Left cardiac atrium (tissue), 4 donors: Measurements from ENCODE around the gene VTN. TPM values are rescaled to one million over a fixed set of nuclear protein-coding genes. Genes with fewer than 3 reads are reported as not detected.

Experiments
- ATAC-seq, 2 donors: fragments of 200-7000 bp; cut with Tn5 transposase; one replicate each; pipeline ENCODE4 v1.9.1; 2020; ENCODE audit warnings: mild to moderate bottlenecking in 2 of 2, moderate library complexity in 2 of 2
- DNase-seq: peaks from one replicate; pipeline ENCODE4 v3.0.0-alpha.2; 2020
- intact Hi-C, 2 donors: fragments of 100-400 bp; cut with DNase I; formaldehyde crosslinking; loops; one replicate each; pipeline versions ENCODE4 v1.14.1 to v1.15.1; 2022 to 2023
- total RNA-seq, 2 donors: library from RNA; stranded (reverse); fragmentation: NEBNext Ultra II Directional; extraction: Animal tissue kit (Norgen Biotek cat#: 25700); gene quantifications; one replicate each; pipeline ENCODE4 v1.2.1, GENCODE V29; 2021
- donor health status: DM: no; HTN: yes; CAD: no.
- donor health status: DM: no; HTN: yes; CAD: no; lungs with severe emphysema.
- donor health status: DM: yes; HTN: yes; CAD: no.
- donor health status: Dilated cardiomyopathy.

Gene VTN
- total RNA-seq, 2 donors from 2014 or later, result 14.3 to 24.3 TPM

- DNase-seq, result no peak
- no peak for ATAC-seq
- intact Hi-C loops, result no loop called here
Measured at GRCh38 chr17:28397275-28397674, 27.2 kb upstream of the VTN start.

- DNase-seq, result no peak
- peak in 1 of 2 donors; percentile 41 for ATAC-seq
- intact Hi-C loops, result no loop called here
Measured at GRCh38 chr17:28396635-28397239, 26.6 kb upstream of the VTN start.

- ATAC-seq (no peak), DNase-seq (no peak)
- intact Hi-C loops, result no loop called here
Measured at GRCh38 chr17:28395968-28396367, 25.9 kb upstream of the VTN start.

GRCh38 chr17:28395426-28395825, 25.3 kb upstream of the VTN start:
- DNase-seq (no peak), ATAC-seq (no peak)
- intact Hi-C loops, result no loop called here

GRCh38 chr17:28394337-28395116, 24.4 kb upstream of the VTN start:
- ATAC-seq (no peak), DNase-seq (no peak)
- intact Hi-C loops, result no loop called here

- DNase-seq, result no peak
- intact Hi-C loops, result no loop called here
- no peak for ATAC-seq
Measured at GRCh38 chr17:28392491-28392890, 22.4 kb upstream of the VTN start.

- no peak for ATAC-seq
- intact Hi-C loops, result no loop called here
- DNase-seq, result no peak
Measured at GRCh38 chr17:28391401-28391800, 21.3 kb upstream of the VTN start.

- DNase-seq (no peak), ATAC-seq (no peak)
- intact Hi-C loops, result no loop called here
Measured at GRCh38 chr17:28390984-28391383, 20.9 kb upstream of the VTN start.

- ATAC-seq (no peak), DNase-seq (no peak)
- intact Hi-C loops, result no loop called here
Measured at GRCh38 chr17:28390563-28390962, 20.5 kb upstream of the VTN start.

- DNase-seq (no peak), ATAC-seq (no peak)
- intact Hi-C loops, result no loop called here
Measured at GRCh38 chr17:28390141-28390540, 20.0 kb upstream of the VTN start.

GRCh38 chr17:28388106-28388505, 18.0 kb upstream of the VTN start:
- intact Hi-C loops, result no loop called here
- ATAC-seq (no peak), DNase-seq (no peak)

GRCh38 chr17:28386391-28386790, 16.3 kb upstream of the VTN start:
- ATAC-seq (no peak), DNase-seq (no peak)
- intact Hi-C loops, result no loop called here

GRCh38 chr17:28385406-28385805, 15.3 kb upstream of the VTN start:
- DNase-seq (no peak), ATAC-seq (no peak)
- intact Hi-C loops, result no loop called here

GRCh38 chr17:28385037-28385400, 14.9 kb upstream of the VTN start:
- DNase-seq, result no peak
- intact Hi-C loops, result no loop called here
- ATAC-seq, result peak; percentile 41 to 46

- intact Hi-C loops, result no loop called here
- peak; percentile 69 for DNase-seq
- peak; percentile 88 to 92 for ATAC-seq
Measured at GRCh38 chr17:28384281-28385036, 14.4 kb upstream of the VTN start.

GRCh38 chr17:28381141-28381825, 11.2 kb upstream of the VTN start:
- peak in 1 of 2 donors; percentile 7 for ATAC-seq
- intact Hi-C loops, result no loop called here

GRCh38 chr17:28379814-28380801, 10.0 kb upstream of the VTN start:
- no peak for DNase-seq
- intact Hi-C loops, result no loop called here
- no peak for ATAC-seq

More at GRCh38 chr17:28381141-28381825, 11.2 kb upstream of the VTN start:
- DNase-seq, result no peak

- no peak for DNase-seq
- ATAC-seq, result no peak
- intact Hi-C loops, result no loop called here
Measured at GRCh38 chr17:28372945-28373274, 2.8 kb upstream of the VTN start.
